ENCODE measurements around the gene ZKSCAN3. TPM values are rescaled to one million over a fixed set of nuclear protein-coding genes. Genes with fewer than 3 reads are reported as not detected.

The ZKSCAN3 gene
- total and polyA plus RNA-seq, 2 of the 8 experiments (the other 6 are each of a cell fraction or from before 2014, with no cell fraction given): 2.7 to 9.8 TPM

- H2AFZ ChIP-seq (ENCODE audit: low read length): no peak overlapping the region
- H3K27ac ChIP-seq (ENCODE audit: low read depth, low read length): no peak overlapping the region
- 96% methylated on average over 2 of the region's 2 CpGs; no CpG with 5 or more reads in 1 of the 2 experiments for WGBS, 2 experiments (ENCODE audit: extremely low coverage in 1 of 2, insufficient coverage in 1 of 2, insufficient read length in 1 of 2, insufficient replicate concordance in 2 of 2, low coverage in 1 of 2, low lambda C conversion rate in 2 of 2, missing lambda C conversion rate in 1 of 2)
- H3K18ac ChIP-seq (ENCODE audit: extremely low read depth, low read length): no peak overlapping the region
- H3K14ac ChIP-seq (ENCODE audit: insufficient read length): no peak overlapping the region
- H3K36me3 ChIP-seq (ENCODE audit: control insufficient read depth in 2 of 4, insufficient read depth in 4 of 4, low read length in 3 of 4): no peaks in the 10 kb centered on the region
- no peaks in the 10 kb centered on the region for H3K23me2 ChIP-seq (ENCODE audit: low read depth, low read length)
- H4K8ac ChIP-seq (ENCODE audit: extremely low read depth, insufficient read depth, low read length): no peak overlapping the region
- no peak overlapping the region for H3K4ac ChIP-seq (replicated peaks; ENCODE audit: insufficient read length, low read depth, low read length)
- H3K9me3 ChIP-seq (ENCODE audit: insufficient read depth in 2 of 2, low read depth in 1 of 2, low read length in 1 of 2): no peaks in the 10 kb centered on the region
- no peaks in the 10 kb centered on the region for H4K20me1 ChIP-seq (replicated peaks in 1 of 2; ENCODE audit: control insufficient read depth in 1 of 2, insufficient read depth in 2 of 2, low read length in 2 of 2)
- H4K91ac ChIP-seq (replicated peaks; ENCODE audit: insufficient read length, low read length): no peak overlapping the region
- no peak overlapping the region for H2BK15ac ChIP-seq (ENCODE audit: low read length)
- FAIRE-seq: no peak
- H3K4me3 ChIP-seq (ENCODE audit: extremely low read depth in 1 of 4, insufficient read depth in 2 of 4, low read depth in 3 of 4, low read length in 4 of 4): no peak overlapping the region
- H2BK120ac ChIP-seq (replicated peaks; ENCODE audit: low read depth, low read length): no peak overlapping the region
- no peaks in the 10 kb centered on the region for H3K79me2 ChIP-seq (ENCODE audit: control insufficient read depth in 1 of 2, insufficient read depth in 2 of 2, low read length in 2 of 2)
- H3K23ac ChIP-seq (ENCODE audit: insufficient read length): no peak overlapping the region
- no peak overlapping the region for H2BK12ac ChIP-seq (ENCODE audit: low read depth, low read length)
- no peak overlapping the region for H2AK5ac ChIP-seq (ENCODE audit: low read depth, low read length)
- CTCF ChIA-PET (ENCODE audit: partially characterized antibody): interaction anchor here (0.6 to 0.8 kb wide), 2 partner anchors 15 to 44 kb away, joined by 3 read pairs; no protein-coding TSS in a partner anchor
- H4K5ac ChIP-seq (ENCODE audit: insufficient read length, low read depth, low read length): no peak overlapping the region
- H2BK5ac ChIP-seq (ENCODE audit: low read depth, low read length): no peak overlapping the region
- H3K9ac ChIP-seq (replicated peaks in 1 of 4; ENCODE audit: extremely low read depth in 1 of 4, low read depth in 3 of 4, low read length in 3 of 4): no peak overlapping the region
- no peaks in the 10 kb centered on the region for H3K27me3 ChIP-seq (replicated peaks in 1 of 4; ENCODE audit: control insufficient read depth in 3 of 4, extremely low read depth in 1 of 4, insufficient read depth in 3 of 4, low read length in 3 of 4)
- H2BK20ac ChIP-seq (ENCODE audit: low read length): no peak overlapping the region
- no peak overlapping the region for H3K56ac ChIP-seq (replicated peaks; ENCODE audit: insufficient read length, low read depth, low read length)
- POLR2A ChIA-PET (ENCODE audit: partially characterized antibody): no interaction called here
- DNase-seq (ENCODE audit: low read depth in 1 of 2, low spot score in 2 of 2): no peak
- H3K79me1 ChIP-seq (ENCODE audit: low read depth, low read length): no peaks in the 10 kb centered on the region
- no peaks in the 10 kb centered on the region for H3K4me1 ChIP-seq (replicated peaks in 1 of 4; ENCODE audit: control insufficient read depth in 3 of 4, insufficient read depth in 4 of 4, low read length in 3 of 4)
- H3K4me2 ChIP-seq (ENCODE audit: insufficient read depth in 1 of 2, low read depth in 2 of 2, low read length in 2 of 2): no peak overlapping the region
- TF ChIP-seq KDM4A (IDR thresholded peaks at IDR 0.05; ENCODE audit: low read depth, low read length, severe bottlenecking): no peak
These were observed 61.0 kb downstream of the ZKSCAN3 start for GRCh38 chr6:28410767-28411166.

Measured in H1 (cell line).